ENCODE results near the gene KLC4.
"Not testable (repeated sequence)": the region's sequence is repeated elsewhere in the genome, so short reads cannot be mapped to it uniquely, and the experiment has no call there.

The KLC4 gene

DNA sequence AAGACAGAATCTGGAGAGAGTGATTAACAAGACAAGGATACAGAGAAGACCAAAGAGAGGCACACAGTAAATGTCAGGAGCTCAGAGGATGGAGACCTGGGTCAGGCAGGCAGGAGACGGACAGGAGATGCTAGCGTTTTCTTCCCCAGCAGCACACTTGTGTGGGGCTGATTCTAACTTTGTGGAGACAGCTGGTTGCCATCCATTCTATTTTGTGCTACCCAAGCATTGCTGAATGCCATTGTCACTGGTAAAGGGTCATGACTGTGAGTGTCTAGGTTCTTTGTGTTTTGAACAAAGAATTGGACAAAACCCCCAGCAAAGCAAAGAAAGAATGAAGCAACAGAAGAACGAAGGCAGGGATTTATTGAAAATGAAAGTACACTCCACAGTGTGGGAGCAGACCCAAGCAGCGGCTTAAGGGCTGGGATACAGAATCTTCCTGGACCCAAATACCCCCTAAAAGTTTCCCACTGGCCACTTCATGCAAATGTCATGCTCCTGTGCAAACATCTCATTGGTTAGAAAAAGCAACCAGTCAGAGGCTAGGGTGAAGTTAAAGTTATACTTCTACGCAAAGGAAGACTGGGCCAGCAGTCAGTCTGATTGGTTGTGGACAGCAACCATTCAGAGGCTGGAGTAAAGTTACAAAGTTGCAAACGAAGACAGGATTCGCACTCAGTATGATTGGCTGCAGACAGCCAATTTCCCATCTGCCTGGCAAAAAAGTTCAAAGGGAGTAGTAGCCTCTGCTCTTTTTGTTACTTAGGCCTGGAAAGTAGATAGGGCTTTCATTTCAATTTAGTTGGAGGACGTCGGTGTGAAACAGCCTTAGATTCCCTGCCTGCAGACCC, 34.2 kb downstream of the KLC4 start:
- no peak for DNase-seq (ENCODE audit: low spot score)

- no peak for DNase-seq (ENCODE audit: low spot score)
Measured at GRCh38 chr6:43095939-43096338, 36.5 kb downstream of the KLC4 start.

- DNase-seq (ENCODE audit: low spot score) = no peak
Measured at GRCh38 chr6:43096451-43097097, 37.1 kb downstream of the KLC4 start.

DNA sequence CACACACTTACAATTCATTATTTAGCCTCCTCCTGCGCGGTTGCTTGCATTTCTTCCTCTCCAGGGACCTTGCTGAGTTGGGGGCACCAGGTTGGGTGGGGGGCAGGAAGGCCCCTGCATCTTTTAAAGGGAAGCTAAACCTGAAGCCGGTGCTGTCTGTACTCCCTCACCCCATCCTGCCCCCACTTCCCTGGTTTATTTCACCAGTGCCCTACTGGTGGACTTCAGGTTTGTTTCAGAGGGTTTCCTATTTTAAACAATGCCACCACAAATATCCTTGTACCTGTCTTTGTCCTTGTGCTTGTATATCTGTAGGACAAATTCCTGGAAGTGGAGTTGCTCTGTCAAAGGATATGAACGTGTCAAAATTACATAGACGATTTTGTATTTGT, 37.7 kb downstream of the KLC4 start:
- DNase-seq (ENCODE audit: low spot score) = no peak

DNA sequence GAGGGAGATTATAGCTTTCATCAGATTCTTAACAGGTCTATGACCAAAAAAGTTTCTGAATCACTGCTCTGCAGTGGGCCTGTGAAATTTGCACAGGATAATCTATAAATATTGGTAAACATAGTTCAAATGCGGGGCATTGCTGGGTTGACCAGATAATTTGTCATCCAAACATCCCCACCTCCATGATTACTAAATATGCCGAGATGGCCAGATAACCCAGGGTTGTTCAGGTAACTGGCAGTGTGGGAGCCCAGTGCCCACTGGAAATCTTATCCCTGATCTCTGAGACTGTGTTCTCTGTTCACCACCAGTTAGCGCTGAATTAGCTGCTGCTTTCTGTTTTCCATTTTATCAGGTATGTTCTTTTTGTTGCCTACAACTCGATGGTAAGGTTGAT, 38.1 kb downstream of the KLC4 start:
- DNase-seq (ENCODE audit: low spot score) = no peak

DNA sequence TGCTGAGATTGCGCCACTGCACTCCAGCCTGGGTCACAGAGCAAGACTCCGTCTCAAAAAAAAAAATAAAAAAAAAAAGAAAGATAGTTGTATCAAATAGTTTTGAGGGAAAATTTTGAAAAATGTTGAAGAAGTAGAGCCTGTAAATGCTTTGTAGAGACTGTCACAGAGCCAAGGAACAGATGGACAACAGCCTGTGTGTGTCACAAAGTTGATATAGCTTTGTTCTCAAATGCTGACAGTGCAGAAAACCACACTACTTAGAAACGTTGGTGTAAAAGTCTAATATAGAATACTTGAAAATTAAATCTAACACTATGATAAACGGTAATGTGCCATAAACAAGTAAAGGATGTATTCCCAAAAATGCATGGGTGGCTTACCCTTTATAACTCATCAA, 42.1 kb downstream of the KLC4 start:
- DNase-seq (ENCODE audit: low spot score) = no peak

DNA sequence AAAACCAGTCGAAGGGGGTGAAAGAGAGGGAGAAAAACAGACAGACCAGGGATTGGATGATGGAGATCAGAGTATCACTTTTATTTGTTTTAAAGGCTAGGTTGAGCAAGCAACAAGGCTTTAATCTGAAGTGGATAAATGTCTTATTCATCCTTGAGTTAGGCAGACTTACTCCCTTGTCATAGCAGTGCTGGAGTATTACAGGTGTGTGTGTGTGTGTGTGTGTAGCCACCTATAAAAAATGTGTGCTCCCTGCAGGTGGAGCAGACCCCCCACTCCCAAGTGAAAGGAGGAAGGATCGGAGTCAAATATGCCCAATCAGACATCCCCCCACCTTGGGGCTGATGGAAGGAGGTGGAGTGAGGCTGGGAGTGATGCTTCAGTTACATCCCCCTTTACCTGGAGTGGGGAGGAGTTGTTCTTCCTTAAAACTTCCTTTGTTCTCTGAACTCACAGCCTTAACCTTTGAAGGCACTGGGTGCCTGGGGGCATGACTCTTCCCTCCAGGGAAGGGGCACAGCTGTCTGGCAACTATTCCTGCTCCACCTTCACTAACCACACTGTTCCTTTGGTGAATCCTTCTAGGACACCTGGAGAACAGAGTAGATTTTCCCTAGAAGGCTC, 43.9 kb downstream of the KLC4 start:
- no peak for DNase-seq (ENCODE audit: low spot score)

DNA sequence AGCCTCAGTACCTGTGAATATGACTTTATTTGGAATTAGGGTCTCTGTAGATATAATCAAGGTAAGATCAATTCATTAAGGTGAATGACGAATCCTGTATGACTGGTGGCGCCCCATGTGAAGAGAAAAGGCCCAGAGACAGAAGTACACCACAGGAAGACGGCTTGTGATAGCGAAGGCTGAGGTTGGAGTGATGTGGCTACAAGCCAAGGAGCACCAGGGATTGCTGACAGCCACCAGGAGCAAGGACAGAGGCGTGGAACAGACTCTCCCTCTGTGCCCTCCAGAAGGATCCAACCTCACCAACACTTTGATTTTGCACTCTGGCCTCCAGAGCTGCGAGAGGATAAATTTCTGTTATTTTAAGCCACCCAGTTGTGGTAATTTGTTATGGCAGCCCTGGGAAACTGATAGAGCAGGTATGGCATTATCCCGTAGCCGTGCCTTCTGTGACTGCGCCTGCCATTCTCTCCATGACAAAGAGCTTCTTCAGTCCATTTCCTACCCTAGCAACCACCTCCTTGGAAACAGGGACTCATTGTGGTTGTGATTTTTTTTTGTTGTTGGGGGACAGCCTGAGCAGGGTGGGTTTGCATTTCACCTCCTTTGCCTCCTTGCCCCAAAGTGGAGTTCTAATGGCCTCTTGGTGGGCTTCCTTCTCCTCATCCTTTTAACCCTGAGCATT, 46.2 kb downstream of the KLC4 start:
- DNase-seq (ENCODE audit: low spot score) = no peak

- no peak for DNase-seq (ENCODE audit: low spot score)
Measured at GRCh38 chr6:43107344-43108062, 48.1 kb downstream of the KLC4 start.

DNA sequence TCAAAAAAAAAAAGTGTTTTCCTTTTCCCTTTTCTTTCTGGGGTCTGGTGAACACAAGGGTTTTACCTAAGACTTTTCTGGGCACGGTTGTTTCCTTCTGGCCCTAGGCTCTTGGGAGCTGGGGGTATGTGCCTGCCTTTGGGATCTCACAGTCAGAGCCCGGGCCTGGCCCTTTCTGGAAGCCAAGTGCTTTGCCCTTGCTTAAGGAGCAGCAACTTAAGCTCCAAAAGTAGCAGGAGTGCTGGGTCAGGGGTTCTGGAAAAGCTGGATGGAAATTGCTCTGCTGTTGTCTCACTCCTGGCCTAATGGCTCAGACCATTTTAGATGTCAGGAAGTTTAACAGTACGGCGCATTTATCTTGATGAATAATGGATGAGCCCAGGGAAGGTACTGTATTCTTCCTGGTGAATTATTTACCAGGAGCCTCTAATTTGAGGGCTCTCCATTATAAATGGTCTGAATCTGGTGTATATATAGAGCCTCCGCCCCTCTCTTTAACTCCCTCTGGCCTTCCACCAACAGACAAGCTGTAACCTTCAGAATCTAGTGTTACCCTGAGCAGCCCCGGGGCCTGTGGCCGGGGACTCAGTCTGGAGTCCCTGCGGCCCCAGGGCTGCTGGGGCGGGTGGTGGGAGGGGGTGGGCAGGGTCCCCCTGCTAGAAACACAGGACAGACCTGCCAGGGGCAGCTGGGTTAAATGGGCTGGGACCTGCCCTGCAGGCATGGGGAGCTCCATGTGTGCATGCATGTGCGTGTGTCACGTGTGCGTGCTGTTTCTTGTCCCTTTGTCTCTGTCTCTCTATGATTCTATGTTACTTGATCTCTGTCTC, 54.2 kb downstream of the KLC4 start:
- DNase-seq (ENCODE audit: low spot score) = no peak

- no peak for DNase-seq (ENCODE audit: low spot score)
Measured at GRCh38 chr6:43115365-43115764, 55.9 kb downstream of the KLC4 start.

DNA sequence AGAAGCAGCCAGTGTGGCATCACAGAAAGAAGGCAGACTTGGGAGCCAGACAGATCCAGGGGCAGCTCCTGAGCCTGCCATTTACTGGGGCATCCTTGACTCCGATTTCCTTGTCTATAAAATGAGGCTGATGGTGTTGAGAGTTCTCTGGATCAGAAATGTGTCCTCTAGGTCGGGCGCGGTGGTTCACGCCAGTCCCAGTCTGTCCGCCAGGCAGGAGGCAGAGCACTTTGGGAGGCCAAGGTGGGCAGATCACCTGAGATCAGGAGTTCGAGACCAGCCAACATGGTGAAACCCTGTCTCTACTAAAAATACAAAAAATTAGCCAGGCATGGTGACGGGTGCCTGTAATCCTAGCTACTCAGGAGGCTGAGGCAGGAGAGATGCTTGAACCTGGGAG, 58.0 kb downstream of the KLC4 start:
- not testable (repeated sequence) for DNase-seq (ENCODE audit: low spot score)

DNA sequence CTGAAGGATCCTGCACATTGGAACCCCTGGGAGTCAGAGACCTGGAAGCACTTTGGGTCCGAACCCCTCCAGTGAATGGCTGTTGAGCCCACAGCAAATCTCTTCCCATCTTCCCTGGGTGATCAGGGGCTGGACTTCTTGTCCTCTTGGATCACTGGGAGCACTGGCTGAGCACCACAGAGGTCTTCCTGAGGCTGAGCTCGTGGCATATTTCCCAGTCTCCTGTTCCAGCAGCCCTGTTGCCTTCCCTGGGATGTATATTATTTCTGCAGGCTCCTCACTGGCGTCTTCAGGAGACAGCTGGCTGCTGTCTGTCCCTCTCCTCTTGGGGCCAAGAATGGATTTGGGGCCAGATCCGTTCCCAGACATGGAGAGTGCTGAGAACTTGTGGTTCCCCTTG, 60.1 kb downstream of the KLC4 start:
- no peak for DNase-seq (ENCODE audit: low spot score)

GRCh38 chr6:43120101-43120763, 60.8 kb downstream of the KLC4 start:
- DNase-seq (ENCODE audit: low spot score) = no peak

GRCh38 chr6:43120944-43121913, 61.8 kb downstream of the KLC4 start:
- no peak for DNase-seq (ENCODE audit: low spot score)

- DNase-seq (ENCODE audit: low spot score) = no peak
Measured at GRCh38 chr6:43122146-43122545, 62.7 kb downstream of the KLC4 start.

DNA sequence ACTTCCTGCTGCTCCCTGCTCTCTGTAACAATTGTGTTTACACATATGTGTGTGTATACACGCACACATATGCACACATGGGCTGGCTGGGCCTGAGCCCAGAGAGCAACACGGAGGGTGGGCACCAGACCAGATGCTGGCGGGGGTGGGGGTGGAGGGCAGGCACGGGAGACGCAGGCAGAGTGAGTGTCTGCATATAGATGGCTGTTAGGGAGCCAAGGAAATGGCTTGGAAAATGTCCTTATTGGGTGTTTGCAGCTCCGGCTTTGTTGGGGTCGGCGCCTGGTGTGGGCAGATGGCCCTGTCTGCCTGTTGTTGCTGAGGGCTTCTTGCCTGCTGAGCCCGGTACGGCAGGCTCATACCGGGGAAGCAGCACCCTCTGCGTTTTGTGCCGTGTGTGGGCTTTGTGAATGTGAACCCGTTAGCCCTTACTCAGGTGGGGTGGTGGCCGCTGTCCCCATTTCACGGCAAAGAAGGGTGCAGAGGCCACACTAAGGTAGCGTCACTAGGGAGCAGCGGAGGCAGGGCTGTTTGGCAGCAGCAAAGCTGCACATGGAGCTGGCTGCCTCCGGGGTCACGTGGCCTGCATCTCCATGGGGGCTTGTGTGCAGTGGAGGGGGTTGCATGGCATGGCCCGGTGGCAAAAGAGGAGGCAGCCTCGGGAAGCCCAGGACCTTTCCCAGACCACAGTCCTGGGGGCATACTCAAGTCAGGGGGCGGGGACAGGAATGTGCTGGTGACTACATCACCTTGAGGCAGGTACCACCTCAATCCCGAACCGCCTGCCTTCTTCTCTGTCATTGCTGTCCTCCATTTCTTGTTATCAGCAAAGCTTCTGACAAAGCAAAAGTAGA, 64.3 kb downstream of the KLC4 start:
- DNase-seq (ENCODE audit: low spot score) = no peak

GRCh38 chr6:43124481-43124880, 65.0 kb downstream of the KLC4 start:
- no peak for DNase-seq (ENCODE audit: low spot score)

Data from hematopoietic multipotent progenitor cell treated with erythropoietin and hydrocortisone succinate and interleukin-3 and kit ligand, for 17 days (in vitro differentiated cells).